ENCODE results near the gene ERV3-1.
A peak's percentile ranks its signal among the peaks of the same experiment; 100 is the strongest.

Gene ERV3-1

GRCh38 chr7:65004575-65004974 lies 1.9 kb downstream of the ERV3-1 start:
- Histone ChIP-seq H3K4me3 (ENCODE audit: low read depth in 1 of 2, low read length in 1 of 2) (peak overlapping the region; percentile 80 to 88), H3K4me1 (ENCODE audit: control insufficient read depth in 1 of 2, insufficient read depth in 1 of 2, low read depth in 1 of 2, low read length in 1 of 2) (peaks cover 53 to 66% of the 10 kb centered on the region in 2 experiments), H3K9me3 (no peaks in the 10 kb centered on the region), H3K36me3 (peaks cover 12% of the 10 kb centered on the region), H3K27me3 (no peaks in the 10 kb centered on the region), H3K27ac (peak overlapping the region; percentile 96)
- TF ChIP-seq CTCF (IDR thresholded peaks at IDR 0.05) = no peak

GRCh38 chr7:65002972-65003585 lies 3.4 kb downstream of the ERV3-1 start:
- no peaks in the 10 kb centered on the region for H3K9me3 ChIP-seq
- peak overlapping the region; percentile 96 for H3K27ac ChIP-seq
- peaks cover 12% of the 10 kb centered on the region for H3K36me3 ChIP-seq
- H3K4me1 ChIP-seq (ENCODE audit: control insufficient read depth in 1 of 2, insufficient read depth in 1 of 2, low read depth in 1 of 2, low read length in 1 of 2) = peaks cover 67 to 81% of the 10 kb centered on the region in 2 experiments
- H3K4me3 ChIP-seq (ENCODE audit: low read depth in 1 of 2, low read length in 1 of 2) = no peak overlapping the region
- no peaks in the 10 kb centered on the region for H3K27me3 ChIP-seq
- no peak for TF ChIP-seq CTCF (IDR thresholded peaks at IDR 0.05)

GRCh38 chr7:65001291-65001814 lies 5.1 kb downstream of the ERV3-1 start:
- Histone ChIP-seq H3K4me1 (ENCODE audit: control insufficient read depth in 1 of 2, insufficient read depth in 1 of 2, low read depth in 1 of 2, low read length in 1 of 2) (peaks cover 59 to 76% of the 10 kb centered on the region in 2 experiments), H3K27me3 (no peaks in the 10 kb centered on the region), H3K4me3 (ENCODE audit: low read depth in 1 of 2, low read length in 1 of 2) (peak overlapping the region in 1 of 2 experiments; percentile 13), H3K9me3 (peaks cover 7% of the 10 kb centered on the region), H3K27ac (peak overlapping the region; percentile 96), H3K36me3 (peaks cover 18% of the 10 kb centered on the region)
- no peak for TF ChIP-seq CTCF (IDR thresholded peaks at IDR 0.05)

- peak; percentile 12 for TF ChIP-seq CTCF (IDR thresholded peaks at IDR 0.05)
- Histone ChIP-seq H3K36me3 (peaks cover 18% of the 10 kb centered on the region), H3K27ac (peak overlapping the region; percentile 96), H3K9me3 (peaks cover 14% of the 10 kb centered on the region), H3K27me3 (no peaks in the 10 kb centered on the region), H3K4me3 (ENCODE audit: low read depth in 1 of 2, low read length in 1 of 2) (peak overlapping the region in 1 of 2 experiments; percentile 39), H3K4me1 (ENCODE audit: control insufficient read depth in 1 of 2, insufficient read depth in 1 of 2, low read depth in 1 of 2, low read length in 1 of 2) (peaks cover 41 to 62% of the 10 kb centered on the region in 2 experiments)
These were observed 7.1 kb downstream of the ERV3-1 start for GRCh38 chr7:64999165-65000004.

- no peak for TF ChIP-seq CTCF (IDR thresholded peaks at IDR 0.05)
- H3K36me3 ChIP-seq = peaks cover 18% of the 10 kb centered on the region
- H3K27me3 ChIP-seq = no peaks in the 10 kb centered on the region
- peak overlapping the region in 1 of 2 experiments; percentile 25 for H3K4me3 ChIP-seq (ENCODE audit: low read depth in 1 of 2, low read length in 1 of 2)
- H3K9me3 ChIP-seq = peaks cover 14% of the 10 kb centered on the region
- peak overlapping the region; percentile 96 for H3K27ac ChIP-seq
- H3K4me1 ChIP-seq (ENCODE audit: control insufficient read depth in 1 of 2, insufficient read depth in 1 of 2, low read depth in 1 of 2, low read length in 1 of 2) = peaks cover 37 to 56% of the 10 kb centered on the region in 2 experiments
These were observed 7.7 kb downstream of the ERV3-1 start for GRCh38 chr7:64998865-64999164.
